Left renal cortex interstitium (tissue), 4 donors: ENCODE measurements around the gene SYNRG. TPM values are rescaled to one million over a fixed set of nuclear protein-coding genes. Genes with fewer than 3 reads are reported as not detected.
A peak's percentile ranks its signal among the peaks of the same experiment; 100 is the strongest.

Source experiments
- DNase-seq, 4 donors: peaks; one replicate each; pipeline ENCODE4 v3.0.0-alpha.2; 2013; ENCODE audit warnings: low read depth in 4 of 4, low spot score in 2 of 4, missing footprints in 1 of 4
- polyA plus RNA-seq, 4 donors: library from polyadenylated mRNA; unstranded; fragments of 120-200 nt; gene quantifications; one replicate each; pipeline ENCODE4 v1.2.1, GENCODE V29; 2013; ENCODE audit not compliant: insufficient read length in 4 of 4

SYNRG gene
- polyA plus RNA-seq, 4 donors = 35.9 to 46.5 (median 42.4) TPM

DNA sequence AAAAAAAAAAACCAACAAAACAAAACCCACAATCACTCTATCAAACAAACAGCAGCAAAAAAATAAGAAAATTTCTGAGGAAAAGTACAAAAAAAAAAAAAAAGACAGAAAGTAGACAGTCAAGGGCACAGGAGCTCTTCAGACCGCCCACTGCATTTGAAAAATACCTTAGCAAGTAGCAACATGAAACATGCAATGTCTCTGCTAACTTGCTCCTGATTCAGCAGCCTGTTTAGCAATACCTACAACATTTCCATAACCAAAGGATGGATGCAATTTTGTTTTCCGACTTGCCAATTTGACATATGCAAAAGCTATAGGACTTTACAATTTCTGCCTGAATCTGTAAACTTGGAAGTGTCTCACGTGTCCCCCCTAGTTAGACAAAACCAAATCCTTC is 57.4 kb downstream of the SYNRG start:
- DNase-seq = no peak

DNA sequence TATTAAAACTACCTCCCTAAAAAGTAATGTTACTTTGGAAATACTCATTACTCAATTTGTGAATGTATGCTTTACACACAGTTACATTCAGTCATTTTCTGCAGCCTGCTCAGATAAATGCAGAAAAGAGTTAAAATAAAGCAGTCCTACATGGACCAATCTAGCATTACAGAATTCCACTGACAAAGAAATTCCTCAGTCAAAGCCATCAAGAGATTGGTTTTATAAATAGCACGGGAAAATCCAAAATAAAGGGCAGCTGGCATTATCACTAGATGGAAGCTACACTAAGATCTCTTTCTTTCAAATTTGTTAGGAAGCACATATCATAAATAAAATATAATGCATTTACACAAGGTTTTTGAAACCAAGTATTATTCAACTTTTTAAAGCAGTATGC is 61.2 kb downstream of the SYNRG start:
- no peak for DNase-seq

GRCh38 chr17:37546302-37546701 is 62.9 kb downstream of the SYNRG start:
- no peak for DNase-seq

GRCh38 chr17:37545486-37545885 is 63.7 kb downstream of the SYNRG start:
- no peak for DNase-seq

DNA sequence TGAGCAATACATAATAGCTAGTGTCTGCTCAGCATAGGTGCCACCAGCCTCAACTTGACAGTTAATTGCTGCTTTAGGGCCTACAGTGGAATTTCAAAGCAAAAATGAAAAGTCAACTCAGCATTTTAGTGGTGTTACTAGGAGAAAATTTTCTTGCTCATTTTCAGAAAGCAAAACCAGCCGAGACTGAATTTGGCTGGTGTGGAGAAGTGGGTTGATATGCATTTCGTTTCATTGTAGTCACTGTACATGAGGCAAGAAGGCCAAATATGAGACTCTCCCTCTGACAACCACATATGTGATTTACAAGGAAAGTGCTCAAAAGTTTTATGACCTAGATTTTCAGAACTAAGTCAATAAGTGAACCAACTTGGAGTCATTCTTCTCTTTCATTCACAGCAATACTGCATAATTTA is 65.6 kb downstream of the SYNRG start:
- DNase-seq = no peak

GRCh38 chr17:37541880-37542660 is 67.1 kb downstream of the SYNRG start:
- DNase-seq = no peak

DNA sequence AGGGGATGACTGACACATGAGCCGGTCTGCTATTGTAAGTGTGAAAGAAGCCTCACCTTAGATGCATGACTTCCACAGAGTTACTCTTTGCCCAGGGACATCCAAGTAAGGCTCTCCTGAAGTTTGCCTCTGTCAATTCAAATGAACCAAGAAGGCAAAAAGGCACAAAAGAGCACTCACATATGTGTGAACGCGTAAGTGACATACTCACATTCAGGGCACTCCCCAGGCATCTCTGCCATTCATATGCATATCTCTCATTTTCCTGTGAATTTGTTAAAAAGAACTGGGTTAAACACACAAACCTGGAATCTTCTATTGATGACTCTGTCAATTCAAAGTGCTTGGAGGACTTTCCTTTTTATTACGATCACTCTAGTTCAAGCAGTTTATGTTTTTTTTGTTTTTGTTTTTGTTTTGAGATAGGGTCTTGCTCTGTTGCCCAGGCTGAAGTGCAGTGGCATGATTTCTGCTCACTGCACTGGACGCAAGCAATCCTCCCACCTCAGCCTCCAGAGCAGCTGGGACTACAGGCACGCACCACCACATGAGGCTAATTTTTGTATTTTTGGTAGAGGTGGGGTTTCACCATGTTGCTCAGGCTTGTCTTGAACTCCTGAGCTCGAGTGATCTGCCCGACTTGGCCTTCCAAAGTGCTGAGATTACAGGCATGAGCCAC is 70.1 kb downstream of the SYNRG start:
- DNase-seq = no peak

GRCh38 chr17:37535906-37536305 is 73.3 kb downstream of the SYNRG start:
- DNase-seq = no peak

DNA sequence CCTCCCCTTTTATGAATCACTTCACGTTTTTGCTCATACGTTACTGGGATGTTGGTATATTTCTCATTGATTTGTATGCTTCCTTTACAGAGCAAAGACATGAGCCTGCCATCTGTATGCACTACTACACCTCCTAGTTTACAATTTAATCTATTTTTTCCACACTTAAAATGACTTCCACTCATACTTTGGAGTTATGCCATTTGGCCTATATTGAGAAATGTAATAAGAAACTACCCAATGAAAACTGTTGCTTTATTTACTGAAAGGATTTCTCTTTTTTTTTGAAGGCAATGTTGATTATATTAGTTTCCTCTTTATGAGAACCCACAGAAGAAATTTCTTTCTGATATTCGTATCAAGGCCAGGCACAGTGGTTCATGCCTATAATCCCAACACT is 76.5 kb downstream of the SYNRG start:
- no peak for DNase-seq

- no peak for DNase-seq
Measured at GRCh38 chr17:37530420-37530819, 78.8 kb downstream of the SYNRG start.

- peak in 2 of 4 donors; percentile 23 to 38 for DNase-seq
Measured at GRCh38 chr17:37527249-37527851, 81.9 kb downstream of the SYNRG start.

DNA sequence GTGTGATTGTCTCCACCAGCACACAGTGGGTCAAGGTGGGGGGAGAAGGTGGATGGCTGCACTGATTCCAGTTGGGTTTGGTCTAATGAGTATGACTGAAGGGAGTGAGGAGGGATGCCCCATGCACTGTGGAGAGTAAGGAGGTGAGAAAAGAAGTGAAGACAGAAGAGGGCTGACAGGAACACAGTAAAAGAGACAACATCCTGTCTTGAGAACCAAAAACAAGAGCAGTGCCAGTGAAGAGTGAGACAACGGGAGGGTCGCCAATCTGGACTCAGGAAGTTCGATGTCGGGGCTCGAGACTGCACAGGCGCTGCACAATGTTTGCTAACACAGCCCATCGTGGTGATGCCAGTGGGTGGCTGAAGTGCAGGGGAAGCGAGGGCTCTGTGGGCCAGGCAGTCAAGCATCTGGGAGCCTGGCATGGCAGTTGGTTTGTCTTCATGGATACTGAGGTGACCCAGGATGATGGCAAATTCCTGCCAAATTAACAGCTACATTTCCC is 85.5 kb downstream of the SYNRG start:
- no peak for DNase-seq

DNA sequence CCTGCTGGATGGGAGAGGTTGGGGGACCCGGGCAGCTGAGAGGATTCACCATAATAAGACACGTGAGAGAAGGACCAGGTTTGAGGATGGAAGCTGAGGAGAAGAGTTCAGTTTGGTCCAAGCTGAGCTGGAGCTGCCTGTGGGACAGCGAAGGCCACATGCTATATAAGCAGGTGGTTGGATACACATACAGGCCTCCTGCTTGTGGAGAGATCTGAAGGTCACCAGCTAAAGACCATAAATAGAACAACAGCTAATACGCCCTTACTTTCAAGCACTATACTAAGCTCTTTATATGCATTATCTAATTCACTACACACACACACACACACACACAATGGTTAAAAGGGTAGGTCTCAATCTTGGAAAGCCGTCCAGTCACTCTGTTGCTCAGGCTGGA is 87.4 kb downstream of the SYNRG start:
- DNase-seq = no peak

GRCh38 chr17:37520174-37520573 is 89.0 kb downstream of the SYNRG start:
- no peak for DNase-seq

DNA sequence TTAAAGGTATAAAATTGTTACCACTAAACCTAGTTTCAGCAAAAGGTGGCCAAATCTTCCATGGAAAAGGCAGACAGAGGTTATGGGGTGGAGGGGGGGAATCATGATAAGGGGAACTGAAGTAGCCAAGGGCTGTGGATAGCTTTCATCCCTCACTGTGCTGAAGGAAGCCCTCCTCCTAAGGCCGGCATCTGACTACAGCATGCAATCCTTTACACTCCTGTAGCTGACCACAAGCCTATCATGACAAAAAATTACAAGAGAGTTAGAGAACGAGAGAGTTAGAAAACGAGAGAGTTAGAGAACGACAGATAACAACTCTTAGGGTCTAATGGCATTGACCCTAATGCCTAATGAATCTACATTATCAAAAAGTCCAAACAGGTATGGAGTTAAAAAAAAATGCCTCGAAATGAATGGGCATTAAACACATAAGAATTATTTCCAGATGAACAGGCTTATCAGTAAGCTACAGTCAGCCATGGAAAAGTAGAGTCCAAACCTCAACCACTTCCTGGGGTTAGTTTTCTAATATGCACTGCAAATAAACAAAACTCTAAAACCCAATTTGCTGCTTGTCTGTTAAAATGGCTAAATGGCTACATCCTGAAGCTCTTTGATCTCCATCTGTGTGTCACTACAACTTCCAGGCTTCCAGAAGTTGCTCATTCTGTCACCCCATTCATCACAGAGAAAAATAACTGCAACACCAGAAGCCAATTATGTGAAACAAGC is 89.8 kb downstream of the SYNRG start:
- no peak for DNase-seq

DNA sequence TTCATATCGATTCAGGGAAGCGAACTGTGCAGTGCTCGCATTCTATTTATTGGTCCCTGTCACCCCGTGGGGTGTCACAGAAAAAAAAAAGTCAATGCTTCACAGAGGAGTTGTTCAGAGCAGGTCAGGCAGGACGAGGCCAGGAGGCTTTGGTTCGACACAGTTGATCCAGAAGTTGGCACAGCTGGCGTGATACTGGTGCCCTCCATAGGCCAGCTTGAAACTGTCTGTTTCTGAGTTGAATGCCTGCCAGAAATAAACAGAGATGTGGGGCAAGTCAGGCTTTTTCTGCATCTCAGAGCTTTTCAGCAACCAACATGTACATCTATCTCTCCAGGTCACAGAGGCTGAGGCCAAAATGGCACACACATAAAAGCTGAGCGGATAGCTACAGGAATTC is 90.4 kb downstream of the SYNRG start:
- no peak for DNase-seq

DNA sequence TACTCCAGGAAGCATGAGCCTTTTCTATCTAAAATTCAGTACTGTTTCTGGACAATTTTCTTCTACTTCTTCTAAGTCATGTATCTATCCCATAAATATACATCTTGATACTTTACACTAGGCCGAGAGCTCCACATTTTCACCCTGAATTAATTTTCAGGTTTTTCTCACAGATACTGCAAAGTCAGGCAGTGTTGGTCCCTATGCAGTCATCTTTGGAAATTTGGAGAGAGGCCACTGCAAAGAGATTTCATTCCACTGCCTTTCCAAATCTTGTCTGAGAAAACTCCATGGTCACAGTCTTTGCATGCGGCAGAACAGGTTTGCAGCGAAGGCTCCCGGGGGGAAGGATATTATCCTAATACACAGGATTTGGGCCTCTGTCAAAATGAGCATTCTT is 91.3 kb downstream of the SYNRG start:
- DNase-seq = no peak

DNA sequence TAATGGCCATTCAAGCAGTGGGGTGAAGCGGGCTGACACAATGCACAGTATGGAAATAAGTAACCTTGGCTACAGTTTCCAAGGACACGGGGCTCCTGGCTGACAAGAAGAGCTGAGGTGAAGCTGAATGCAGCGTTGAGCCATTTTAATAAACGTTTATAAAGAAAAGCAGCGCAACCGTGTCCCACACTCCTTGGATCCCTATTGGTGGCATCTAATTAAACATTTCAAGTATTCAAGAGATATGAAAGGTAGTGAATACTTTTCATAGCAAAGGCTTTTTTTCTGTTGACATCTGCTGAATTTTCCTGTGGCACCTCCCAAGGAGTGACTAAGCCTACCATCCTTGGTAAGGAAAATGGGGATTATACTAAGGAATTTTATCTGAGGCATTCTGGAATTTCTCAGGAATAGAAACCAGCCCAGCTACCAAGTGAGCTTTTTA is 93.1 kb downstream of the SYNRG start:
- no peak for DNase-seq

DNA sequence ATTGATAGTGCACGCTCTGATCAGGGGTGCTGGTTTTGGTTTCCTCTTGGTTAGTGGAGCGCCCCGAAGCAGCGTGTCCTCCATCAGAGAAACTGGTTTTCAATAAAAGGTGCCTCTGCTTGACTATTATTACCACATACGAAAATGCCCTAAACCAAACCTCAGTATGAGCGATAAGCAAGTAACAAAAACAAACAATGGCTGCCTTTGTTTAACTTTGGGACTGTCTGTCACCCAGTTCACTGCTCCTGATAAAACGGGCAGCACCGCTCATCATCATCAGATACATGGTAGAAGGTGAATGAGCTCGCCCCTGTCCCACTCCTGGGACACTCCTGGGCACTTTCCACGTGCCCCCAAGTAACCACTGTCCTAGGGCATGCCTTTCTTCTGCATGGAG is 95.5 kb downstream of the SYNRG start:
- DNase-seq = no peak

DNA sequence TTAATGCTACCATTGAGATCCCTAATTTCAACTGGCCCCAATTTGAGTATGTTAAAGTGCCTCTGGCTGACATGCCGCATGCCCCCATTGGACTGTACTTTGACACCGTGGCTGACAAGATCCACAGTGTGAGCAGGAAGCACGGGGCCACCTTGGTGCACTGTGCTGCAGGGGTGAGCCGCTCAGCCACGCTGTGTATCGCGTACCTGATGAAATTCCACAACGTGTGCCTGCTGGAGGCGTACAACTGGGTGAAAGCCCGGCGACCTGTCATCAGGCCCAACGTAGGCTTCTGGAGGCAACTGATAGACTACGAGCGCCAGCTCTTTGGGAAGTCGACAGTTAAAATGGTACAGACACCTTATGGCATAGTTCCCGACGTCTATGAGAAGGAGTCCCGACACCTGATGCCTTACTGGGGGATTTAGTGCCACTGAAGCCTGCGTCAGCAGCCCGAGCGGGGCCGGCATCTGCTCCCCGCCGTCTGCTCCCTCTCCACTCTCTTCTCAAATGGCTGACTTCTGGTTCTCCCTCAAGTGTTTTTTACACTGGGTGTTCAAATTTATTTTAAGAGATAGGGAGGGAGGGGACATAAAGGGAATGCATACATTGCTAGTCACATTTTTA is 96.7 kb downstream of the SYNRG start:
- DNase-seq = no peak
